Spleen (tissue), 11 donors: ENCODE data around the gene SMG5. TPM values are rescaled to one million over a fixed set of nuclear protein-coding genes. Genes with fewer than 3 reads are reported as not detected.
A peak's percentile ranks its signal among the peaks of the same experiment; 100 is the strongest.

Experiments
- DNase-seq: peaks from one replicate; pipeline ENCODE4 v3.0.0-alpha.2; 2020
- H3K27ac ChIP-seq, 8 donors: fragments of 200-600 bp; sonication (generic) in 7 of 8; 1 replicate in 4 of 8; 2 replicates in 4 of 8; pipeline versions ENCODE4 v1.5.0 to v1.8.0; 2016 to 2021; ENCODE audit warnings: inconsistent platforms in 4 of 8, mild to moderate bottlenecking in 4 of 8, moderate library complexity in 1 of 8
- H3K27me3 ChIP-seq, 7 donors: fragments of 200-600 bp; sonication (generic) in 6 of 7; replicated peaks in 1 of 7; 1 replicate in 4 of 7; 2 replicates in 3 of 7; pipeline versions ENCODE4 v1.5.0 to v1.8.0; 2016 to 2021; ENCODE audit warnings: inconsistent platforms in 3 of 7, mild to moderate bottlenecking in 1 of 7
- H3K36me3 ChIP-seq, 6 donors: fragments of 200-600 bp; sonication (generic) in 5 of 6; 1 replicate in 4 of 6; 2 replicates in 2 of 6; pipeline versions ENCODE4 v1.5.0 to v1.8.0; 2016 to 2021; ENCODE audit warnings: inconsistent platforms in 2 of 6
- H3K4me1 ChIP-seq, 6 donors: fragments of 200-600 bp; sonication (generic) in 5 of 6; 1 replicate in 3 of 6; 2 replicates in 3 of 6; pipeline versions ENCODE4 v1.5.0 to v1.8.0; 2016 to 2021; ENCODE audit warnings: inconsistent platforms in 3 of 6
- H3K4me3 ChIP-seq, 8 donors: fragments of 200-600 bp; sonication (generic) in 7 of 8; 1 replicate in 4 of 8; 2 replicates in 4 of 8; pipeline versions ENCODE4 v1.5.0 to v1.8.0; 2016 to 2021; ENCODE audit warnings: inconsistent platforms in 4 of 8, mild to moderate bottlenecking in 4 of 8, moderate library complexity in 2 of 8
- H3K9me3 ChIP-seq, 8 donors: fragments of 200-600 bp; sonication (generic) in 7 of 8; 1 replicate in 4 of 8; 2 replicates in 4 of 8; pipeline versions ENCODE4 v1.5.0 to v1.8.0; 2016 to 2021; ENCODE audit warnings: inconsistent platforms in 4 of 8
- CTCF ChIP-seq, 11 experiments: fragments of 200-600 bp in 7 of 11; fragments of 450-650 bp in 4 of 11; sonication (generic) in 4 of 11; IDR thresholded peaks in 8 of 11; conservative IDR thresholded peaks in 3 of 11; 1 replicate in 7 of 11; 2 replicates in 4 of 11; pipeline versions ENCODE4 v1.4.0 to v1.8.0; 2016 to 2021; ENCODE audit warnings: antibody characterized with exemption in 11 of 11, inconsistent platforms in 4 of 11, mild to moderate bottlenecking in 1 of 11
- POLR2A ChIP-seq, 3 donors: fragments of 450-650 bp; IDR thresholded peaks; one replicate each; pipeline ENCODE4 v1.5.1; 2017; ENCODE audit warnings: antibody characterized with exemption in 3 of 3, mild to moderate bottlenecking in 1 of 3
- POLR2AphosphoS5 ChIP-seq, 3 donors: sonication (generic); formaldehyde crosslinking; IDR thresholded peaks; one replicate each; pipeline ENCODE4 v1.5.1; 2017; ENCODE audit warnings: antibody characterized with exemption in 3 of 3
- WGBS, 5 donors: extraction: QIAGEN DNeasy Blood & Tissue Kit in 3 of 5; methylation state at CpG; one replicate each; pipeline versions ENCODE4 v1.1.5 to v1.1.7; 2013 to 2018; 5-methylcytosine and 5-hydroxymethylcytosine counted together
- intact Hi-C: fragments of 100-400 bp; cut with DNase I; formaldehyde crosslinking; loops from one replicate; pipeline ENCODE4 v1.15.0; 2023; ENCODE audit warnings: low total_unique reads
- polyA plus RNA-seq, 3 donors: library from polyadenylated mRNA; stranded (reverse); fragments of 200-250 nt; gene quantifications; one replicate each; pipeline ENCODE4 v1.2.1, GENCODE V29; 2013
- total RNA-seq, 7 donors: library from RNA; depleted of rRNA in 3 of 7; stranded (reverse); fragments of >200 nt in 3 of 7; fragmentation: NEBNext Ultra II Directional in 4 of 7; extraction: Animal tissue kit (Norgen Biotek cat#: 25700) in 4 of 7; gene quantifications; one replicate each; pipeline versions ENCODE4 v1.1.0 to v1.2.1, GENCODE V29; 2016 to 2021
- donor health status: healthy with polysubstance abuse.
- donor health status: DM: no; HTN: no; CAD: no; lungs with moderate emphysema.
- donor health status: DM: no; HTN: no; CAD: no.
- donor health status: Bipolar disorder and iron deficiency.
- donor health status: healthy.
- donor health status: DM: no; HTN: no; CAD: no.
- donor health status: DM: yes; HTN: yes; CAD: no.

Gene SMG5
- total and polyA plus RNA-seq, 10 donors: 14.9 to 80.5 (median 65.9) TPM

- intact Hi-C loops: no loop called here
- H3K4me3 ChIP-seq: peak overlapping the region in 4 of 8 donors; percentile 36 to 68 (median 42)
These were observed 36.3 kb downstream of the SMG5 start for GRCh38 chr1:156246241-156246780.

GRCh38 chr1:156245451-156246232 is 37.0 kb downstream of the SMG5 start:
- Histone ChIP-seq H3K27me3 (peaks cover 0 to 30% (median 12%) of the 10 kb centered on the region in 7 donors), H3K4me1 (peaks cover 11 to 32% (median 17%) of the 10 kb centered on the region in 6 donors), H3K36me3 (peaks cover 0 to 44% (median 25%) of the 10 kb centered on the region in 6 donors), H3K4me3 (peak overlapping the region; percentile 20 to 68 (median 36)), H3K27ac (peak overlapping the region in 2 of 8 donors; percentile 19 to 50), H3K9me3 (no peaks in the 10 kb centered on the region)
- peak; percentile 84 for DNase-seq
- TF ChIP-seq POLR2AphosphoS5 (IDR thresholded peaks at IDR 0.05) (peak; percentile 42 to 80 (median 56)), CTCF (IDR thresholded peaks at IDR 0.05 in 8 of 11, conservative IDR thresholded peaks at IDR 0.05 in 3 of 11) (no peak), POLR2A (IDR thresholded peaks at IDR 0.05) (no peak)
- intact Hi-C loops: no loop called here
- WGBS, 5 donors: 4 to 9% (median 4%) methylated on average over 37 to 69 of the region's 69 CpGs

More at GRCh38 chr1:156246241-156246780, 36.3 kb downstream of the SMG5 start:
- Histone ChIP-seq H3K27ac (peak overlapping the region in 1 of 8 donors; percentile 50), H3K9me3 (no peaks in the 10 kb centered on the region), H3K36me3 (peaks cover 0 to 44% (median 29%) of the 10 kb centered on the region in 6 donors), H3K27me3 (peaks cover 0 to 30% (median 12%) of the 10 kb centered on the region in 7 donors), H3K4me1 (peaks cover 11 to 37% (median 17%) of the 10 kb centered on the region in 6 donors)
- DNase-seq: no peak
- no peak for TF ChIP-seq POLR2A (IDR thresholded peaks at IDR 0.05)
- no peak for TF ChIP-seq POLR2AphosphoS5 (IDR thresholded peaks at IDR 0.05)
- no peak for TF ChIP-seq CTCF (IDR thresholded peaks at IDR 0.05 in 8 of 11, conservative IDR thresholded peaks at IDR 0.05 in 3 of 11)
- WGBS, 5 donors: 41 to 49% (median 44%) methylated on average over 10 of the region's 10 CpGs

GRCh38 chr1:156244712-156245111 is 37.9 kb downstream of the SMG5 start:
- intact Hi-C loops: no loop called here
- no peak for TF ChIP-seq CTCF (IDR thresholded peaks at IDR 0.05 in 8 of 11, conservative IDR thresholded peaks at IDR 0.05 in 3 of 11)
- TF ChIP-seq POLR2AphosphoS5 (IDR thresholded peaks at IDR 0.05): peak in 1 of 3 donors; percentile 39

GRCh38 chr1:156244126-156244525 is 38.5 kb downstream of the SMG5 start:
- Histone ChIP-seq H3K4me1 (peaks cover 11 to 32% (median 17%) of the 10 kb centered on the region in 6 donors), H3K27me3 (peaks cover 0 to 30% (median 12%) of the 10 kb centered on the region in 7 donors), H3K9me3 (no peaks in the 10 kb centered on the region), H3K27ac (no peak overlapping the region), H3K36me3 (peaks cover 3 to 44% (median 24%) of the 10 kb centered on the region in 6 donors), H3K4me3 (no peak overlapping the region)
- TF ChIP-seq POLR2AphosphoS5 (IDR thresholded peaks at IDR 0.05) (peak in 1 of 3 donors; percentile 2), POLR2A (IDR thresholded peaks at IDR 0.05) (no peak)
- intact Hi-C loops: no loop called here
- peak; percentile 63 for DNase-seq
- WGBS, 5 donors: 80 to 100% (median 97%) methylated on average over 1 to 2 of the region's 2 CpGs

More at GRCh38 chr1:156244712-156245111, 37.9 kb downstream of the SMG5 start:
- no peaks in the 10 kb centered on the region for H3K9me3 ChIP-seq
- peaks cover 11 to 32% (median 17%) of the 10 kb centered on the region in 6 donors for H3K4me1 ChIP-seq
- peaks cover 0 to 30% (median 12%) of the 10 kb centered on the region in 7 donors for H3K27me3 ChIP-seq
- no peak overlapping the region for H3K27ac ChIP-seq
- H3K4me3 ChIP-seq: peak overlapping the region in 1 of 8 donors; percentile 68
- peak; percentile 71 for DNase-seq
- WGBS, 5 donors: 91 to 94% (median 92%) methylated on average over 17 of the region's 17 CpGs
- H3K36me3 ChIP-seq: peaks cover 3 to 44% (median 24%) of the 10 kb centered on the region in 6 donors
